GM12878 (cell line): ENCODE measurements around the gene TMEM87A. TPM values are rescaled to one million over a fixed set of nuclear protein-coding genes. Genes with fewer than 3 reads are reported as not detected.
"Not testable (repeated sequence)": the region's sequence is repeated elsewhere in the genome, so short reads cannot be mapped to it uniquely, and the experiment has no call there.

Experiments used
- ATAC-seq: fragments of 200-7000 bp; cut with Tn5 transposase; 3 replicates; pipeline ENCODE4 v1.9.1; 2020; ENCODE audit warnings: mild to moderate bottlenecking, moderate library complexity
- BruUV-seq: library from RNA; stranded (reverse); fragments of 400-500 nt; replicated peaks from 2 replicates; lab custom pipeline; 2021; lab: Mats Ljungman, UMichigan
- CTCF ChIA-PET: fragments of 300-600 bp; sonication (Branson Sonifier 250); formaldehyde crosslinking; extraction: SDS; loops from one replicate; lab custom pipeline; 2021; ENCODE audit warnings: inconsistent platforms; lab: Yijun Ruan, JAX
- POLR2A ChIA-PET: fragments of 350-600 bp; formaldehyde crosslinking; extraction: SDS; loops from one replicate; lab custom pipeline; 2021; ENCODE audit warnings: inconsistent platforms; lab: Charles Lee
- RAD21 ChIA-PET: fragments of 300-600 bp; sonication (Branson Sonifier 250); formaldehyde crosslinking; loops from one replicate; lab custom pipeline; 2023; ENCODE audit warnings: antibody characterized with exemption; ENCODE audit not compliant: unreplicated experiment; lab: Charles Lee
- SMC1A ChIA-PET: fragments of 300-600 bp; sonication (Branson Sonifier 250); formaldehyde crosslinking; loops from one replicate; lab custom pipeline; 2023; ENCODE audit not compliant: unreplicated experiment, uncharacterized antibody; lab: Charles Lee
- DNase-seq: peaks from one replicate; pipeline ENCODE4 v3.0.0-alpha.2; 2011; ENCODE audit warnings: low read depth, low spot score
- FAIRE-seq: peaks from 3 replicates; lab custom pipeline; 2011; peaks lifted over from hg19 to GRCh38; lab: Jason Lieb, UNC
- H2AFZ ChIP-seq: 2 replicates; pipeline ENCODE4 v1.6.0; 2011; ENCODE audit warnings: low read depth, low read length, control low read depth; ENCODE audit not compliant: control insufficient read depth
- H3K27ac ChIP-seq: 2 replicates; pipeline ENCODE4 v1.5.1; 2011; ENCODE audit warnings: control low read depth; ENCODE audit not compliant: control insufficient read depth, insufficient read depth
- H3K27me3 ChIP-seq, 2 experiments: replicated peaks in 1 of 2; 2 replicates each; pipeline versions ENCODE4 v1.6.0 to v1.6.1; 2011; ENCODE audit warnings: low read length in 1 of 2; ENCODE audit not compliant: control insufficient read depth in 2 of 2, insufficient read depth in 2 of 2
- H3K36me3 ChIP-seq, 2 experiments: 2 replicates each; pipeline ENCODE4 v1.5.1; 2011; ENCODE audit warnings: low read length in 1 of 2; ENCODE audit not compliant: control insufficient read depth in 2 of 2, insufficient read depth in 2 of 2
- H3K4me1 ChIP-seq: 2 replicates; pipeline ENCODE4 v1.6.1; 2011; ENCODE audit warnings: mild to moderate bottlenecking, low read length, moderate library complexity, mixed read lengths; ENCODE audit not compliant: control insufficient read depth, insufficient read depth
- H3K4me2 ChIP-seq: 2 replicates; pipeline ENCODE4 v1.6.0; 2011; ENCODE audit warnings: control low read depth; ENCODE audit not compliant: control insufficient read depth, insufficient read depth
- H3K4me3 ChIP-seq: fragments of 200-600 bp; sonication (generic); 2 replicates; pipeline ENCODE4 v1.5.1; 2016
- H3K79me2 ChIP-seq: 2 replicates; pipeline ENCODE4 v1.6.0; 2011; ENCODE audit warnings: low read length; ENCODE audit not compliant: control insufficient read depth, insufficient read depth
- H3K9ac ChIP-seq: 2 replicates; pipeline ENCODE4 v1.8.0; 2011; ENCODE audit warnings: low read length, control low read depth, mixed read lengths; ENCODE audit not compliant: control insufficient read depth, insufficient read depth
- H3K9me3 ChIP-seq: replicated peaks from 3 replicates; pipeline ENCODE4 v1.5.1; 2011; ENCODE audit warnings: mild to moderate bottlenecking, low read length; ENCODE audit not compliant: control insufficient read depth, insufficient read depth
- H4K20me1 ChIP-seq: 2 replicates; pipeline ENCODE4 v1.6.0; 2011; ENCODE audit not compliant: control insufficient read depth, insufficient read depth
- BCL11A ChIP-seq: IDR thresholded peaks from 2 replicates; pipeline ENCODE4 v1.6.1; 2011; ENCODE audit warnings: low read depth, low read length
- CREB1 ChIP-seq: IDR thresholded peaks from 2 replicates; pipeline ENCODE4 v1.6.1; 2012; ENCODE audit warnings: low read depth, mild to moderate bottlenecking, inconsistent platforms
- FOXK2 ChIP-seq: fragments of 450-650 bp; IDR thresholded peaks from 2 replicates; pipeline ENCODE4 v1.6.1; 2017; ENCODE audit warnings: mild to moderate bottlenecking, moderate library complexity
- HDAC2 ChIP-seq: fragments of 200-600 bp; sonication (generic); IDR thresholded peaks from 2 replicates; pipeline ENCODE4 v1.6.1; 2017
- JUNB ChIP-seq: IDR thresholded peaks from 2 replicates; pipeline ENCODE4 v1.6.1; 2016; ENCODE audit warnings: antibody characterized with exemption, mild to moderate bottlenecking
- TCF7 ChIP-seq: IDR thresholded peaks from 2 replicates; pipeline ENCODE4 v1.6.1; 2014; ENCODE audit warnings: antibody characterized with exemption, borderline replicate concordance
- WGBS: methylation state at CpG from one replicate; pipeline ENCODE4 v1.1.6; 2016; ENCODE audit warnings: low lambda C conversion rate; ENCODE audit not compliant: insufficient replicate concordance, insufficient coverage; ENCODE audit errors: missing lambda C conversion rate; 5-methylcytosine and 5-hydroxymethylcytosine counted together
- in situ Hi-C: fragments of 300-500 bp; cut with MboI; formaldehyde crosslinking; loops from 9 replicates; pipeline ENCODE4 v1.14.3; 2018; ENCODE audit warnings: mixed read lengths
- intact Hi-C: fragments of 100-400 bp; cut with micrococcal nuclease; formaldehyde crosslinking; loops from one replicate; pipeline ENCODE4 v1.14.2; 2022; ENCODE audit not compliant: unreplicated experiment
- polyA plus RNA-seq, 11 experiments: library from polyadenylated mRNA; depleted of rRNA in 4 of 11; unstranded in 6 of 11; stranded (reverse) in 5 of 11; fragments of >200 nt; fragmentation: Nextera tagmentation in 4 of 11; fragmentation: Illumina TruSeq in 1 of 11; extraction: Ambion mirVana in 4 of 11; extraction: Trizol in 1 of 11; gene quantifications; 1 replicate in 1 of 11; 2 replicates in 10 of 11; pipeline versions ENCODE4 v1.2.1 to v1.2.3, GENCODE V29; 2011 to 2016; ENCODE audit warnings: inconsistent platforms in 2 of 11, missing spikeins in 2 of 11, low read depth in 1 of 11
- total RNA-seq, 4 experiments: library from RNA; depleted of rRNA in 3 of 4; stranded (reverse); fragments of >200 nt in 3 of 4; fragmentation: Illumina TruSeq in 1 of 4; extraction: Trizol in 1 of 4; gene quantifications; 2 replicates each; pipeline versions ENCODE4 v1.2.1 to v1.2.3, GENCODE V29; 2013 to 2021
- TF ChIP-seq, protein P1 (sequence below): IDR thresholded peaks from 2 replicates; pipeline ENCODE4 v1.6.1; 2012; ENCODE audit warnings: low read depth, low read length, improper control_type of control experiment
- TF ChIP-seq, protein P2 (sequence below): fragments of 450-650 bp; IDR thresholded peaks from 2 replicates; pipeline ENCODE4 v1.6.1; 2016; ENCODE audit warnings: mild to moderate bottlenecking

The TMEM87A gene
- total and polyA plus RNA-seq, 10 of the 15 experiments (the other 5 are each of a cell fraction or from before 2014, with no cell fraction given), result 18.2 to 53.2 (median 33.4) TPM

DNA sequence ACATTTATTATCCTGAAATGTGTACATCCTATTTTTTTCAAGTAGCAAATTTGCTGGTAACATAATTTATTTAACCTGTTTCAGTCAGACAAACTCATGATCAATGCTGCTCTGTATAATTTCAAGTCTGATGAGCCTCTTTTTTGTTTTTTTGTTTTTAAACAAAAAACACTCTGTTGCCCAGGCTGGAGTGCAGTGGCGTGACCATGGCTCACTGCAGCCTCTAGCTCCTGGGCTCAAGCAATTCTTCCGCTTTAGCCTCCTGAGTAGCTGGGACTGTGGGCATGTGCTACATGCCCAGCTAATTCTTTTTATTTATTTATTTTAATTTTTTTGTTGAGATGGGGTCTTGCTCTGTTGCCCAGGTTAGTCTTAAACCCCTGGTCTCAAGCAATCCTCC, 46.0 kb upstream of the TMEM87A start:
- H3K9ac ChIP-seq, result no peak overlapping the region
- ChIA-PET RAD21 (no interaction called here), SMC1A (no interaction called here), POLR2A (no interaction called here), CTCF (no interaction called here)
- H3K27ac ChIP-seq, result no peak overlapping the region
- ATAC-seq, result no peak
- H2AFZ ChIP-seq, result no peak overlapping the region
- no TSS peak for BruUV-seq
- no peak overlapping the region for H3K4me2 ChIP-seq
- DNase-seq, result no peak
- no peaks in the 10 kb centered on the region for H3K79me2 ChIP-seq
- in situ Hi-C loops, result no loop called here
- 100% methylated on average over 2 of the region's 2 CpGs for WGBS
- H3K4me1 ChIP-seq, result no peaks in the 10 kb centered on the region
- TF ChIP-seq CREB1 (no peak), HDAC2 (no peak), JUNB (no peak), BCL11A (no peak), TCF7 (no peak), FOXK2 (no peak)
- TF ChIP-seq, protein P1, sequence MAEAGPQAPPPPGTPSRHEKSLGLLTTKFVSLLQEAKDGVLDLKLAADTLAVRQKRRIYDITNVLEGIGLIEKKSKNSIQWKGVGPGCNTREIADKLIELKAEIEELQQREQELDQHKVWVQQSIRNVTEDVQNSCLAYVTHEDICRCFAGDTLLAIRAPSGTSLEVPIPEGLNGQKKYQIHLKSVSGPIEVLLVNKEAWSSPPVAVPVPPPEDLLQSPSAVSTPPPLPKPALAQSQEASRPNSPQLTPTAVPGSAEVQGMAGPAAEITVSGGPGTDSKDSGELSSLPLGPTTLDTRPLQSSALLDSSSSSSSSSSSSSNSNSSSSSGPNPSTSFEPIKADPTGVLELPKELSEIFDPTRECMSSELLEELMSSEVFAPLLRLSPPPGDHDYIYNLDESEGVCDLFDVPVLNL, result no peak
- TF ChIP-seq, protein P2, sequence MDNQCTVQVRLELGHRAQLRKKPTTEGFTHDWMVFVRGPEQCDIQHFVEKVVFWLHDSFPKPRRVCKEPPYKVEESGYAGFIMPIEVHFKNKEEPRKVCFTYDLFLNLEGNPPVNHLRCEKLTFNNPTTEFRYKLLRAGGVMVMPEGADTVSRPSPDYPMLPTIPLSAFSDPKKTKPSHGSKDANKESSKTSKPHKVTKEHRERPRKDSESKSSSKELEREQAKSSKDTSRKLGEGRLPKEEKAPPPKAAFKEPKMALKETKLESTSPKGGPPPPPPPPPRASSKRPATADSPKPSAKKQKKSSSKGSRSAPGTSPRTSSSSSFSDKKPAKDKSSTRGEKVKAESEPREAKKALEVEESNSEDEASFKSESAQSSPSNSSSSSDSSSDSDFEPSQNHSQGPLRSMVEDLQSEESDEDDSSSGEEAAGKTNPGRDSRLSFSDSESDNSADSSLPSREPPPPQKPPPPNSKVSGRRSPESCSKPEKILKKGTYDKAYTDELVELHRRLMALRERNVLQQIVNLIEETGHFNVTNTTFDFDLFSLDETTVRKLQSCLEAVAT, result no peak
- no peaks in the 10 kb centered on the region for H3K9me3 ChIP-seq
- intact Hi-C loops, result no loop called here
- FAIRE-seq, result no peak
- no peaks in the 10 kb centered on the region for H3K27me3 ChIP-seq
- no peaks in the 10 kb centered on the region for H3K36me3 ChIP-seq
- H3K4me3 ChIP-seq, result no peak overlapping the region
- H4K20me1 ChIP-seq, result no peaks in the 10 kb centered on the region

DNA sequence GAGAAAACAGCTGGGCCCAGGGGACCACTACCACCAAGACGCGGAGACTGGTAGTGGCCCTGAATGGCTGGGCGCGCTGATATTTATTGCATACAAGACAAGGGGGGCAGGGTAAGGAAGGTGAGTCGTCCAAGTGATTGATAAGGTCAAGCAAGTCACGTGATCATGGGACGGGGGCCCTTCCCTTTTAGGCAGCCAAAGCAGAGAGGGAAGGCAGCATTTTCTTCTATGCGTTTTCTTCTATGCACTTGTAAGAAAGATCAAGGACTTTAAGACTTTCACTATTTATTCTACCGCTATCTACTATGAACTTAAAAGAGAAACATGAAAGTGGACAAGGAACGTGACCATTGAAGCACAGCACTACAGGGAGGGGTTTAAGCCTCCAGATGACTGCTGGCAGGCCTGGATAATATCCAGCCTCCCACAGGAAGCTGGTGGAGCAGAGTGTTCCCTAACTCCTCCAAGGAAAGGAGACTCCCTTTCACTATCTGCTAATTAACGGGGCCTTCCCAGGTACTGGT, 43.1 kb upstream of the TMEM87A start:
- POLR2A ChIA-PET, H3K36me3 ChIP-seq, H3K4me2 ChIP-seq, H2AFZ ChIP-seq, H3K9ac ChIP-seq, H3K27me3 ChIP-seq, H3K9me3 ChIP-seq, H3K27ac ChIP-seq, H4K20me1 ChIP-seq, BruUV-seq, in situ Hi-C loops, H3K79me2 ChIP-seq, ATAC-seq, DNase-seq, H3K4me1 ChIP-seq, intact Hi-C loops, FAIRE-seq, RAD21 ChIA-PET, H3K4me3 ChIP-seq, SMC1A ChIA-PET, CTCF ChIA-PET: not testable (repeated sequence)
- WGBS, result 76% methylated on average over 11 of the region's 11 CpGs
